Raji (cell line): ENCODE results near the gene KIF4A.

Source experiments
- POLR2A ChIP-seq: IDR thresholded peaks from 2 replicates; pipeline ENCODE4 v1.6.1; 2011; ENCODE audit warnings: low read depth, low read length, control low read depth; ENCODE audit not compliant: insufficient read depth

Gene KIF4A

DNA sequence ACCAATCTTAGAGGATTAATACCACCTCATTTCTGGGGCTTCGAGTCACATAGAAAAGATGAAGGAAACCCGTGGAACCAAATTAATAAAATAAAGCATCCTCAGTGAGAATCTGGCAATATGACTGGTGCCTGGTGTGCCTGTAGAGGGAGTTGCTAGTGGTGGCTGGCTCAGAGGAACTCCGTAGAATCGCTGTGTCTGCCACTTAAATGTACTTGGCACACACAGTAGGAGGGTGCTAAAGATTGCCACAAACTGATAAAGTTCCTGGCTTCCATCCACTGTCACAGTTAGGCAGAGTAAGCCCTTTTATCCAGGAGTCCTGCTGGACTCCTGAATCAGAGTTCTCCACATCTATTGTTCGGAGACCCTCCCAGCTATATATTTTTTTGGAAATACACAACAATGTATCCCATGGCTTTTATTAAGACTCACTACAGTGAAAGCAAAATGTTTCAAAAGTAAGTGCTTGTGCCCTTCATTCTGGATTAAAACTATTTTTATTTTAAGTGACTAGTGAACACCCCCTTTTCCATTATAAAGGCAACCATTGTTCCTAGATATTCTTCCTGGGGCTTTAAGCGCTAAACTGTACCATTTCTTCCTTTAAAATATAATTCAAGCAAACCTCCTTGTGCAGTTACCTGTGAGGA lies 56.6 kb downstream of the KIF4A start:
- TF ChIP-seq POLR2A, result no peak

GRCh38 chrX:70352496-70352895 lies 62.6 kb downstream of the KIF4A start:
- no peak for TF ChIP-seq POLR2A

- no peak for TF ChIP-seq POLR2A
Observed at GRCh38 chrX:70353514-70353913, 63.6 kb downstream of the KIF4A start.

- TF ChIP-seq POLR2A, result no peak
Observed at GRCh38 chrX:70354716-70355115, 64.8 kb downstream of the KIF4A start.

GRCh38 chrX:70359458-70359857 lies 69.6 kb downstream of the KIF4A start:
- no peak for TF ChIP-seq POLR2A

GRCh38 chrX:70360366-70360765 lies 70.5 kb downstream of the KIF4A start:
- TF ChIP-seq POLR2A, result no peak

DNA sequence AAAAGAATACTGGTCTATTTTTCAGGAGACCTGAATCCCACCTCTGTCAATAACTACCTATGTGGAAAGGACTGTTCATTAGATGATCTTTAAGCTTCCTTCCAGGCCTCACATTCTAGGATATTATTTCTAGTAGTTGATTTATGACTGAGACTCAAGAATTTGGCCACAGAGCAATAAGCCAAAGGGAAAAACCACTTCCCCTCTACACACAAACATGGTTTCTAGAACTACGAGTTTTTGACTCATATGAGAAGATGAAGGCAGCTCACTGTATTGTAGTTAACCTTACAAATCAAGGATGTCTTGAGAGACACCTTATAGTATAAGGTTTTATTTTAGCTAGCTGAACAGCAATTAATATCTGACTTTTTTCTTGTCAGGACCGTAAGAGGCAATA lies 96.3 kb downstream of the KIF4A start:
- no peak for TF ChIP-seq POLR2A

DNA sequence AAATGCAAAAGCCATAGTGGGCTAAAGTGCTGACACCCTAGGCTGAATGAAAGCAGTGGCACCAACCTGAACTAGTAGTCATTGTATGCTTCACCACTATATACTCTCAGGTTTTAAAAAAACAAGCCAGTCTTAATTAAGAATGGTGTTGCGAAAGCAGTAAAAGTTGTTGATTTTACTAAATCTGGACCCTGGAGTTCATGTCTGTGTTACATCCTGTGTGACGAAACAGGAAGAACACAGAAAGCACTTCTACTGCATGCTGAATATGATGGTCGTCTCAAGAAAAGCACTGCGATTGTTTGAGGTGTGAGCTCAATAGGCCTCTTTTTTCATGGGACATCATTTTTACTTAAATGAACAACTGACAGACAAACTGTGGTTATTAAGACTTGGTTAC lies 109.0 kb downstream of the KIF4A start:
- TF ChIP-seq POLR2A, result no peak

- no peak for TF ChIP-seq POLR2A
Observed at GRCh38 chrX:70402721-70403120, 112.8 kb downstream of the KIF4A start.

- TF ChIP-seq POLR2A, result no peak
Observed at GRCh38 chrX:70405003-70405402, 115.1 kb downstream of the KIF4A start.

- no peak for TF ChIP-seq POLR2A
Observed at GRCh38 chrX:70410921-70411320, 121.0 kb downstream of the KIF4A start.

DNA sequence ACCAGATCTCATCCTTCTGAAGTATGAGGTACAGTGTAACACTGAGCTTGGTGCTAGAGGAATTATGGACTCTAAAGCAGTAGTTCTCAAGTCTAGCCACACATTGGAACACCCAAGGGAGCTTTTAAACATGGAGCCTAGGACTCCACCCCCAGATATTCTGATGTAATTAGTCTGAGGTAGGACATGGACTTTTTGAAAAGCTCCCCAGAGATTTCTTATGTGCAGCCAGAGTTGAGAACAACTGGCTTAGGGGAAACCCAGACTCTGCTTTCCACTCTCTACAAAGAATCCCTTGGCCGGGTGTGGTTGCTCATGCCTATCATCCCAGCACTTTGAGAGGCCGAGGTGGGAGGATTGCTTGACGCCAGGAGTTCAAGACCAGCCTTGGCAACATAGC lies 121.6 kb downstream of the KIF4A start:
- no peak for TF ChIP-seq POLR2A

DNA sequence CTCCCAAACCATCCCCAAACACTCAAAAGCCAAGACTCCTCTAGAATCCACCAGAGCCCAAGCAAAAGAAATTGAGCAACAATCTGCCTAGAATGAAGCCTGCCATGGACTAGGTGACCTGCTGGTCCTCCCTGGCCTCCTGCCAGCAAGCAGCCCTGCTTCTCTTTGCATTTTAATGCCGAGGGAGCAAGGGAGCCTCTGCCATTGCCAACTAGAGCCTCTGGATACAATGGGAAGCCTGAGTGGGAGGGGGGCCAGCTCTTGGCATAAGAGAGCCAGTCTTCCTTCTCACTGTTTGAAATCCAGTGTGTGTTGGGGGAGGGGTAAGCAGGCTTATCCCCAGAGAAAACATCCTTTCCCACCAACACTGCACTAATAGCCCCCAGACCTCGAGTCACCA lies 131.7 kb downstream of the KIF4A start:
- no peak for TF ChIP-seq POLR2A

DNA sequence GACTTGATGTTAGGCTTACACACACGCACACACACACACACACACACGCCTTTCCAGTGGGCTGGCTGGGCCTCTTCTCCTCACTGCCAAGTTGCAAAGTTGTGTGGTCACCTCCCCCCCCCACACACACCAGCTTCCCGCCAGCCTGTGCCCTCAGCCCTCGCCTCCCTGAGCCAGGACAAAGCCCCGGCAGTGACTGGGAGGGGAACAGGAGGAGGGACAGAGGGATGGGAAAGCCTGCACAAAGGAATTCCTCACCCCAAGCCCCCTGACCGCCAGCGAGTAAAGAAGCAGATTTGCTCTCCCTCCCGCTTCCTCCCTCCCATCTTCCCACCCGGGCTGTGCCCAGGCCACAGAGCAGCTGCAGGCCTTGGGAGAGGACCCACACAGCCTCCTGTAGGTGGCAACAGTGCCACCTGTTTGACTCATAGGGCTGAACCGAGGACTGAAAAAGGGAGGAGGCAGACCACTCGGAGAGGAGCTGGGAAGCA lies 133.0 kb downstream of the KIF4A start, which contains the start of gene GDPD2:
GDPD2 (plus strand) TSS at position 464 of the 491 bp plus-strand sequence. CDS start 1,671 bp downstream, outside the sequence.
- TF ChIP-seq POLR2A, result no peak

- no peak for TF ChIP-seq POLR2A
Observed at GRCh38 chrX:70423936-70424675, 134.2 kb downstream of the KIF4A start.

DNA sequence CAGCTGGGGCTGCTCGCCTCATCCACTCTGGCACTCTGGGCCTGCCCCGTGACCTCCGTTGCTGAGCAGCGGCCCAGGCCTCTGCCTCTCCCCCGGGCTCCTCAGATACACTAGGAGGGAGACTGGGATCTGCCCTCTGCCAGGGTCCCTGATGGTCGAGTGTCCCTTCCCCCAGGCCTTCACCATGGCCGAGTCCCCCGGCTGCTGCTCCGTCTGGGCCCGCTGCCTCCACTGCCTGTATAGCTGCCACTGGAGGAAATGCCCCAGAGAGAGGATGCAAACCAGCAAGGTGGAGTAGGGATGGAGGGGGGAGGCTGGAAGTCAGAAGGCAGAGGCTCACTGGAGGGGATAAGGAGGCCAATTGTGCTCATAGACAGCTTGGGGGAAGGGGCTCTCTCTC lies 134.9 kb downstream of the KIF4A start:
- TF ChIP-seq POLR2A, result no peak
